ENCODE data around the gene OR10A2.

The OR10A2 gene, protein sequence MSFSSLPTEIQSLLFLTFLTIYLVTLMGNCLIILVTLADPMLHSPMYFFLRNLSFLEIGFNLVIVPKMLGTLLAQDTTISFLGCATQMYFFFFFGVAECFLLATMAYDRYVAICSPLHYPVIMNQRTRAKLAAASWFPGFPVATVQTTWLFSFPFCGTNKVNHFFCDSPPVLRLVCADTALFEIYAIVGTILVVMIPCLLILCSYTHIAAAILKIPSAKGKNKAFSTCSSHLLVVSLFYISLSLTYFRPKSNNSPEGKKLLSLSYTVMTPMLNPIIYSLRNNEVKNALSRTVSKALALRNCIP

DNA sequence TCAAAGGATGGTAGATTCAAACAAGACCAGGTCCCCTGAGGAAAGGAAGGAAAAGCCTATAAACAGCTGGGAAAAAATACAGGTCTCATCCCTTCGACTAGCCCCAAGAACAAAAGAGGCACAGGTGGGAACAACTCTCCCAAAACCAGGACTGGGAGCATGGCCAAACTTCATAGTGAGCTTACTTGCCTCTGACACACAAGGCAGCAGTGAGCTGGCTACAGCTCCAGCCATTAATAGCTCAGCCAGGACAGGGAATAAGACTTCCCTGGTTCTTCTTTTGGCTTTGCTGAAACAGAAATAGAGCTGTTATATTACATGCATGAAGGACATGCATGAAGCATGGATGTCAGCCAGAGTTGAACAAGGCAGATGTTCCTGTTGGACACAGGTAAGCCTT, at the start of gene OR10A2:
TSS of gene OR10A2 (plus strand) at position 97 of the 400 bp plus-strand sequence. CDS start 6,698 bp downstream, outside the sequence.
- Histone ChIP-seq H3K36me3 (ENCODE audit: control insufficient read depth, insufficient read depth, low read length) (no peaks in the 10 kb centered on the region), H3K4me3 (ENCODE audit: low read length) (no peak within 1 kb of the TSS), H3K9me3 (ENCODE audit: control insufficient read depth, low read length) (no peaks in the 10 kb centered on the region), H3K4me1 (ENCODE audit: control insufficient read depth, insufficient read depth, low read length) (no peaks in the 10 kb centered on the region), H3K27me3 (ENCODE audit: control insufficient read depth, insufficient read depth, low read length) (no peaks in the 10 kb centered on the region), H3K9ac (ENCODE audit: low read length) (no peak within 1 kb of the TSS)

DNA sequence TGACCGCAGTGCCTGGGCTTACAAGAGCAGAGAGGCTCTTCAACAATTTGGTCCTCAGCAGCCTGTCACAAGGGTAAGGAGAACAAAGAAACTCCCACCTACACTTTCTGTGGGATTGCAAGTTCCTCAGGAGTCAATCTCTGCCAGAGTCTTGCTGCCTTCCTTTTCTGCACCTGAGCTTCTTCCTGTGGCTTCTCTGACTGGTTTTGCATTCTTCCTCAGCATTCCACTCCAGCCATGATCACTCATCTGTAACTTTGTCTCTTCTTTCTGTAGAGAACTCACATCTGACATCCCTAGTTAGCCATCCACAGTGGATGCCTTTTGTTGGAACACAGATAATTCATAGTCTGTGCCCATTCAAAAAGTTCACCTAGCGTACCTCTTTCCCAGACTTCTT, 49.2 kb upstream of the OR10A2 start:
- Histone ChIP-seq H3K9me3 (ENCODE audit: control insufficient read depth, low read length) (no peaks in the 10 kb centered on the region), H3K4me1 (ENCODE audit: control insufficient read depth, insufficient read depth, low read length) (no peaks in the 10 kb centered on the region), H3K36me3 (ENCODE audit: control insufficient read depth, insufficient read depth, low read length) (no peaks in the 10 kb centered on the region), H3K4me3 (ENCODE audit: low read length) (no peak overlapping the region), H3K27me3 (ENCODE audit: control insufficient read depth, insufficient read depth, low read length) (no peaks in the 10 kb centered on the region), H3K9ac (ENCODE audit: low read length) (no peak overlapping the region)

DNA sequence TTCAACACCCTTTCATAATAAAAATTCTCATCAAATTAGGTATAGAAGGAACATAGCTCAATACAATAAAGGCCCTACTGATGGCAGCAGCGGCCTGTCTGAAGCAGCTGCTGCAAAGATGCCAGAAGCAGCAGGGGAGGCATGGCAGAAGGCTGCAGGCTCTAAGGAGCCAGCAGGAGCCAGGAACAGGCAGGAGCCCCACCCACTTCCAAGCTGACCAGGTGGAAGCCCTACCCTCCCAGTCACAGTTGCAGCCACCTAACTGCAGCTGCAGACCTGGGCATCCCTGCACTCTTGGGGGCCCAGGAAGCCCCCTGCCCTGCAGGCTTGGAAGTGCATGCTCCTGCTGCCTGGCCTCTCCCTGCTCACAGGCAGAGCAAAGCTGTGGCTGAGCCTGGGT, 45.2 kb upstream of the OR10A2 start:
- Histone ChIP-seq H3K9ac (ENCODE audit: low read length) (no peak overlapping the region), H3K4me3 (ENCODE audit: low read length) (no peak overlapping the region), H3K4me1 (ENCODE audit: control insufficient read depth, insufficient read depth, low read length) (no peaks in the 10 kb centered on the region), H3K36me3 (ENCODE audit: control insufficient read depth, insufficient read depth, low read length) (no peaks in the 10 kb centered on the region), H3K9me3 (ENCODE audit: control insufficient read depth, low read length) (no peaks in the 10 kb centered on the region), H3K27me3 (ENCODE audit: control insufficient read depth, insufficient read depth, low read length) (no peaks in the 10 kb centered on the region)

DNA sequence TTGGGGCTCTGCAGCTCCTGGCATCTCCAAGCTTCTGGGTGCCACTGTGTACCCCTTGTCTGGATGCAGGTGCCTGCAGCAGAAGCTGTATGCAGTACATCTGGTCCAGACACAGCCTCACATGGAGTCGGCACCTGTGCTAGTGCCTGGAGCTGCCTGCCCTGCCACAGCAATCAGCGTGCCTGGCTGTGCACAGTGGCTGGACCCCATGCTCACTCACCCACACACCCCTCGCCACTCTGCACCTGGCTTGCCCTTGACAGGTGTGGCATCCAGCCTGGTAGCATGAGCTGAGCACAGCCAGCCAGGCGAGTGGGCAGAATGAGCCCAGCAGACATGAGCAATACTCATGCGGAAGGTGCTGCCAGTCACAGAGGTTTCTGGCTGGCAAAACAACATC, 43.9 kb upstream of the OR10A2 start:
- H3K27me3 ChIP-seq (ENCODE audit: control insufficient read depth, insufficient read depth, low read length) = no peaks in the 10 kb centered on the region
- no peak overlapping the region for H3K4me3 ChIP-seq (ENCODE audit: low read length)
- no peaks in the 10 kb centered on the region for H3K36me3 ChIP-seq (ENCODE audit: control insufficient read depth, insufficient read depth, low read length)
- no peaks in the 10 kb centered on the region for H3K4me1 ChIP-seq (ENCODE audit: control insufficient read depth, insufficient read depth, low read length)
- H3K9ac ChIP-seq (ENCODE audit: low read length) = no peak overlapping the region
- H3K9me3 ChIP-seq (ENCODE audit: control insufficient read depth, low read length) = no peaks in the 10 kb centered on the region

DNA sequence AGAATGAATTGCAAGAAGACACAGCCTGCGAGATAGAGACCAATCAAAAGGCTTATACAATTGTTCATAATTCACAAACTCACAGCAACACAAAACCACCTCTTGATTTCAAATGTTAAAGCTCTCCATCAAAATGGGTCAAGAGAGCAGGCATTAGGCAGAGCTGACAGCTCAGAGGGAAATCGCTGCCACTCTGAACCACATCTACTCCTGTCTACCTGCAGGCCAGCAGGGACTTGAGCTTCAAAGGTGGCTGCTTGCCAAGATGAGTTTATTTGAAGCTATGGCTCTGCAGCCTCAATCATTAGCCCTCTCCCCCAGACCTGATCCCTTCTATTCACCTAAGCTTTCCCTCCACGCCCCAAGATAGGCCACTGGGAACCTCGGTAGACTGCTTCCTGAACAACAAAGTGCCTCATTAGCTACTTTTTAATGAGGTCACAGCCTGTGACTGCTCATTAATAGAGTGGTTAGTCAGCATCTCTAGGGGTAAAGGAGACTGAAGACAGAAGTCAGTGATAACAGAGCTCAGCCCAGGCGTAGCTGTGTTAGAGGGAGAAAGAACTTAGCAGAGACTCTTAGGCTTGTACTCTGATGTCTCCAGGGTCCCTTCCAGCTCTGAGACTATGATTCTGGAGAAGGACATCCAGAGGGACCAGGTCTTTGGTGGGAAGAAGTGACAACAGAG, 38.6 kb upstream of the OR10A2 start:
- H3K27me3 ChIP-seq (ENCODE audit: control insufficient read depth, insufficient read depth, low read length) = no peaks in the 10 kb centered on the region
- no peak overlapping the region for H3K9ac ChIP-seq (ENCODE audit: low read length)
- no peak overlapping the region for H3K4me3 ChIP-seq (ENCODE audit: low read length)
- H3K36me3 ChIP-seq (ENCODE audit: control insufficient read depth, insufficient read depth, low read length) = no peaks in the 10 kb centered on the region
- no peaks in the 10 kb centered on the region for H3K4me1 ChIP-seq (ENCODE audit: control insufficient read depth, insufficient read depth, low read length)
- H3K9me3 ChIP-seq (ENCODE audit: control insufficient read depth, low read length) = no peaks in the 10 kb centered on the region

DNA sequence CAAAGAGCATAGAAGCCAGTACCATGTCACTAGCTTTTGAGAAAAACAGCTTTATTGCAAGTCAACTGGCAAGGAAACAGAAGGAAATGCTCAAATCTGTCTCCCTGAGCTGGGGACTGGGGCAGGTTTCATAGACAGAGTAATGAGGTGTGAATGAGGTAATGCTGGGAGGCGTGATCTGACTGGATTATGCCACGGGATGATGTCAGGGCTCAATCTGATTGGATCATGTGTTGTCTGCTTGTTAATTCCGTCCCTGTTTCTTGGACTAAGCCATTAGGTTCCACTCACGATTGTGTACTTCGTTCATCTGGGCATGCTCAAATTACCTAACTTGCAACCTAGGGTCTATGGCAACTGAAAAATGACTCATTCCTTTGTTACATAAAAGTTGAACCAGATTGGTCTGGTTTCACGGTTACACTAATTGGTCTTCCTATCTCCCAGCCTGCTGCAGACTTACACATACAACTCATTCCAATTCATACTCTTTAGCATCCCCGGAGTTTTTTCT, 37.6 kb upstream of the OR10A2 start:
- Histone ChIP-seq H3K27me3 (ENCODE audit: control insufficient read depth, insufficient read depth, low read length) (no peaks in the 10 kb centered on the region), H3K4me1 (ENCODE audit: control insufficient read depth, insufficient read depth, low read length) (no peaks in the 10 kb centered on the region), H3K36me3 (ENCODE audit: control insufficient read depth, insufficient read depth, low read length) (no peaks in the 10 kb centered on the region), H3K4me3 (ENCODE audit: low read length) (no peak overlapping the region), H3K9me3 (ENCODE audit: control insufficient read depth, low read length) (no peaks in the 10 kb centered on the region), H3K9ac (ENCODE audit: low read length) (no peak overlapping the region)

DNA sequence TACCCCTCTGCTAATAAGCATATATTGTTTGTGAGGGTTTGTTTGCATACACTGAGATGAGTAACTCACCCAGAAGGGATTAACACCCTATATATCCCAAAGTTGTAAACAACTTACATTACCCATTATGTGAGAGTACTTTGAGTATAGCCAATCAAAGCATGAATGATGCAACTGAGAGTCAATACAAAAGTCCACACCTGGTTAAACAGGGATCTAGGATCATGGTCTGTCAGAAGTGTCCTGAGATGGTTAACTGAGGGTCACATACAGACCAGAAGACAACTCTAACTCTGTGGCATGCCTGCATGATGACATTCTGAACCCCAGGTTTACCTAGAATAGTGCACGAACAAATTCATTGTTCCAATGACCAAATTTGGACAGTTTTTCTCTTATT, 34.8 kb upstream of the OR10A2 start:
- no peak overlapping the region for H3K4me3 ChIP-seq (ENCODE audit: low read length)
- no peaks in the 10 kb centered on the region for H3K4me1 ChIP-seq (ENCODE audit: control insufficient read depth, insufficient read depth, low read length)
- H3K9me3 ChIP-seq (ENCODE audit: control insufficient read depth, low read length) = no peaks in the 10 kb centered on the region
- no peaks in the 10 kb centered on the region for H3K27me3 ChIP-seq (ENCODE audit: control insufficient read depth, insufficient read depth, low read length)
- H3K9ac ChIP-seq (ENCODE audit: low read length) = no peak overlapping the region
- H3K36me3 ChIP-seq (ENCODE audit: control insufficient read depth, insufficient read depth, low read length) = no peaks in the 10 kb centered on the region

DNA sequence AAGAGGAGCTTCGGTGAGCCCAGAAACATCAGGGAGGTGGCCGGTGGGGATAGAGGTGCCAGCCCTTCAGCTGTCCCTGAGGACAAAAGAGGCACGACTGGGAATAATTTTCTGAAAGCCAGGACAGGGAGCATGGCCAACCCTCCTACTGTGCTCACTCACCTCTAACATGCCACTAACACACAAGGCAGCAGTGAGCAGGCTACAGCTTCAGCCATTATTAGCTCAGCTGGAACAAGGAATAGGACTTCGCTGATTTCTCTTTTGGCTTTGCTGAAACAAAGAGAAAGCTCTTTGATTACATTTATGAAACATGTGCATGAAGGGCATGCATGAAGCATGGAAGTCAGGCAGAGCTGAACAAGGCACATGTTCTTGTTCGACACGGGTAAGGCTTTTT, 29.5 kb upstream of the OR10A2 start:
- Histone ChIP-seq H3K4me1 (ENCODE audit: control insufficient read depth, insufficient read depth, low read length) (no peaks in the 10 kb centered on the region), H3K4me3 (ENCODE audit: low read length) (no peak overlapping the region), H3K36me3 (ENCODE audit: control insufficient read depth, insufficient read depth, low read length) (no peaks in the 10 kb centered on the region), H3K9me3 (ENCODE audit: control insufficient read depth, low read length) (no peaks in the 10 kb centered on the region), H3K9ac (ENCODE audit: low read length) (no peak overlapping the region), H3K27me3 (ENCODE audit: control insufficient read depth, insufficient read depth, low read length) (no peaks in the 10 kb centered on the region)

DNA sequence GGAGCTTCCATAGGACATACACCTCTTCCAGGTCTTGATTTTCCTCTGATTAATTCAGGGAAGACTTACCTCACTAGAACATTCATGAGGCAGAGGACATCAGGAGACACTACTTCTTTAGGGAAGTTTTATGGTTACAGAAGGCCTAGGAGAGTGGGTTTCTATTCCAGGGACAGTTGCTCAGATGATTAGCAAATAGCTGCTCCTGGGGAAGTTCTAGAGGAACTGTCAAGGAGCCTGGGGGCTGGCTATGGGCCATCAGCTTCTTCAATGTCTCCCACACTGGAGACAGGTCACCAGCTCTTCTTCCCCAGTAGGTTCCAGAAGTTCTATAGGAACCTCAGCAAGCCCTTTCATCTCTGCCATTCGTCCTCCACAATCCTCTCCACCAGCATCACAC, 28.8 kb upstream of the OR10A2 start:
- no peak overlapping the region for H3K4me3 ChIP-seq (ENCODE audit: low read length)
- H3K9ac ChIP-seq (ENCODE audit: low read length) = no peak overlapping the region
- no peaks in the 10 kb centered on the region for H3K36me3 ChIP-seq (ENCODE audit: control insufficient read depth, insufficient read depth, low read length)
- H3K4me1 ChIP-seq (ENCODE audit: control insufficient read depth, insufficient read depth, low read length) = no peaks in the 10 kb centered on the region
- H3K9me3 ChIP-seq (ENCODE audit: control insufficient read depth, low read length) = no peaks in the 10 kb centered on the region
- H3K27me3 ChIP-seq (ENCODE audit: control insufficient read depth, insufficient read depth, low read length) = no peaks in the 10 kb centered on the region

DNA sequence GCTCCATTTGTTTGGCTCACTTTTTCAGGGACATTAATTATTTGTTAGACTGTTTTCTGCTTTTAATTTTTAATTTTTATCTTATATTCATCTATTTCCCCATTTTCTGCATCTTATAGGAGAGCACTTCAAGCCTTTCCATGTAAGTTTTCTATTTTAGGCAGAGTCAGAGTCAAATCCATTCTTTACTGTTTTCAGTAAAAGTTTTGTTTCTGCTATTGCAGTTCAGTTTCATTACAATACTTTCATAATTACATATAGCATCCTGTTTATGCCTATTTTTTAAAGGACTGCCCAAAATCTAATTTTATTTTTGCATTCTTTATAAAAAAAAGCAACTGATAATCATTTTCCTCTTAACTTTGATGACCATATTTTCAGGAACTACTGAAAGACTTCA, 21.2 kb upstream of the OR10A2 start:
- H3K4me3 ChIP-seq (ENCODE audit: low read length) = no peak overlapping the region
- no peak overlapping the region for H3K9ac ChIP-seq (ENCODE audit: low read length)
- H3K9me3 ChIP-seq (ENCODE audit: control insufficient read depth, low read length) = no peaks in the 10 kb centered on the region
- no peaks in the 10 kb centered on the region for H3K27me3 ChIP-seq (ENCODE audit: control insufficient read depth, insufficient read depth, low read length)
- H3K4me1 ChIP-seq (ENCODE audit: control insufficient read depth, insufficient read depth, low read length) = no peaks in the 10 kb centered on the region
- H3K36me3 ChIP-seq (ENCODE audit: control insufficient read depth, insufficient read depth, low read length) = no peaks in the 10 kb centered on the region

DNA sequence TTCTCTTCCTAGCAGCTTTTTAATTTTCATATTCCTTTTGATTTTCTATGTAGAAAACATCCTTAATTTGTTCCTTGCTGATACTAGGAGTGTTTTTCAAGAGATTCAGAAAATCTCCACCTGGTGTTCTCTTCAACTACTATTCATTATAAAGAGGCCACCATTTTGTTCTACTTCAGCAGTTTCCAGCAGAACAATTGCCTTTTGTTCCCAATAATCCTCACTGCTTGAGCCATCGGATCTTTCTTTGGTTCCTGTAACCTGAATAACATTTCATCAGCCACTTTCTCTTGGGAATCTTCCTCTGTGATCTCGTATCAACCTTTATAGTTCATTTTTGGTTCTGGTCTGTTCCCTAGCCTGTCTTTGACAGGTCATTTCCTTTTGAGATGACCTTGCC, 19.2 kb upstream of the OR10A2 start:
- Histone ChIP-seq H3K9me3 (ENCODE audit: control insufficient read depth, low read length) (no peaks in the 10 kb centered on the region), H3K4me3 (ENCODE audit: low read length) (no peak overlapping the region), H3K9ac (ENCODE audit: low read length) (no peak overlapping the region), H3K4me1 (ENCODE audit: control insufficient read depth, insufficient read depth, low read length) (no peaks in the 10 kb centered on the region), H3K27me3 (ENCODE audit: control insufficient read depth, insufficient read depth, low read length) (no peaks in the 10 kb centered on the region), H3K36me3 (ENCODE audit: control insufficient read depth, insufficient read depth, low read length) (no peaks in the 10 kb centered on the region)

DNA sequence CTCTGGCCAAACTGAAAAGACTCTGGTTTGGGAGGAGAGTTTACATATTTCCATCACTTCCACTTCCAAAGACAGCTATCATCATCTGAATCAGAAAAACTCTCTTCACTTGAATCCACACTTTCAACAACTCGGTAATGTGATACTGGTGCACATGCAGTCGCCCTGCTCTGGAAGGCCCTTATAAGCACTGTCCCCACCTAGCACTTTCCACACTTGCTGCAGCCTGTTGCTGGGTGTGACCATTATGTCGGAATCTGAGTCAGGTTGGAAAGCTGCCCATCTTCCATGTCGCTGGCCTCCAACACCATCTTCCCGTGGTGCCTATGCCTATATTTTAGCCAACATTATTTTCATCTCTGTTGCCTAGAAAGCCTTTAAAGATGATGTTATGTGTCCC, 18.5 kb upstream of the OR10A2 start:
- H3K4me3 ChIP-seq (ENCODE audit: low read length) = no peak overlapping the region
- no peaks in the 10 kb centered on the region for H3K27me3 ChIP-seq (ENCODE audit: control insufficient read depth, insufficient read depth, low read length)
- no peak overlapping the region for H3K9ac ChIP-seq (ENCODE audit: low read length)
- H3K4me1 ChIP-seq (ENCODE audit: control insufficient read depth, insufficient read depth, low read length) = no peaks in the 10 kb centered on the region
- no peaks in the 10 kb centered on the region for H3K9me3 ChIP-seq (ENCODE audit: control insufficient read depth, low read length)
- no peaks in the 10 kb centered on the region for H3K36me3 ChIP-seq (ENCODE audit: control insufficient read depth, insufficient read depth, low read length)
